C4-2B (cell line): ENCODE results near the gene PTGES3L.
"Not testable (repeated sequence)": the region's sequence is repeated elsewhere in the genome, so short reads cannot be mapped to it uniquely, and the experiment has no call there.

ENCODE experiments used
- H3K27ac ChIP-seq: fragments of 450-650 bp; 2 replicates; pipeline ENCODE4 v1.5.1; 2017
- ZFX ChIP-seq: fragments of 450-650 bp; IDR thresholded peaks from 2 replicates; pipeline ENCODE4 v1.6.1; 2017
- TF ChIP-seq, protein P1 (sequence below): fragments of 450-650 bp; conservative IDR thresholded peaks from 2 replicates; pipeline ENCODE4 v1.5.1; 2017; ENCODE audit warnings: mild to moderate bottlenecking

The PTGES3L gene

DNA sequence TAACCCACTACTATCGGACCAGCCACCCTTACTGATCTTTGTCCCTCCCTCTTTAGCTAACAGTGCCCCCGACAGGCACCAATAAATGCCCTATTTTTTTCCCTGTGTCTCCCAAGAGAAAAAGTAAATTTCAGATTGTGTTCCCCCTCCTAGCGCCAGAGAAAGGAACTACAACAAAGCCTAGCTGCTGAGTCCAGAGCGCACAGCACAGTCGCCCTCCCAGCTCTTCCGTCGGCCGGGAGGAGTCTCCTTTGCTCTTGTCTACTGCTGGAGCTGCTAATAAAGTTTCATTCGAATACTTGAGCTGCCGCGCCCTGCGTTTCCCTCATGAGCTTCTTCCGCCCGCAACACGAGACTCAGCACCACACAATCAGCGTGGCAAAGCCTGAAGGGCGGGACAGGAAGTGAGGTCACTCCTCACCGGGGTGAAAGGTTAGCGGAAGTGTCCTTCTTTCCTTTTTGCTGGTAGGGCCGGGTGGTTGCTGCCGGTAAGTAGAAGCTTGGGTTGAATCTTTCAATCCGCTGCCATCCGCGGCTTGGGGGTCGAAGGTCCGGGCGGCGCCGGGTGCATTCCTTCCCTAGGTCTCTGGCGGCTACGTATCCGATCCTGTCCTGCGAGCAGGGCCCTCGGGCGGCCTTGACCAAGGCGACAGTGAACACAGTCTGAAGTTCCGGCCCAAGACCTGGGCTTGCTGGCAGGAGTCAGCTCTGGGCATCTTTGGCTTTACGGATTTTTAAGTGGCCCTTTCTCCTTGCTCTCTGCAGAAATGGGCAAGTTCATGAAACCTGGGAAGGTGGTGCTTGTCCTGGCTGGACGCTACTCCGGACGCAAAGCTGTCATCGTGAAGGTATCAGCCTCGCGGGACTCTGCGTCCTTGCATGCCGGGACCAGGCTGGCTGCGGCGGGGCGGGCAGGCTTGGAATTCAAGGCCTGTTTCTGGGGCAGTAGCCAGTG, 18.4 kb upstream of the PTGES3L start, which contains the start of gene RPL27:
RPL27 (plus strand) TSS at position 436 of the 955 bp plus-strand sequence; CDS start at position 768, 332 bp downstream.
- H3K27ac ChIP-seq: peak within 1 kb of the TSS; percentile 96
- TF ChIP-seq ZFX: peak; percentile 93
- TF ChIP-seq, protein P1, sequence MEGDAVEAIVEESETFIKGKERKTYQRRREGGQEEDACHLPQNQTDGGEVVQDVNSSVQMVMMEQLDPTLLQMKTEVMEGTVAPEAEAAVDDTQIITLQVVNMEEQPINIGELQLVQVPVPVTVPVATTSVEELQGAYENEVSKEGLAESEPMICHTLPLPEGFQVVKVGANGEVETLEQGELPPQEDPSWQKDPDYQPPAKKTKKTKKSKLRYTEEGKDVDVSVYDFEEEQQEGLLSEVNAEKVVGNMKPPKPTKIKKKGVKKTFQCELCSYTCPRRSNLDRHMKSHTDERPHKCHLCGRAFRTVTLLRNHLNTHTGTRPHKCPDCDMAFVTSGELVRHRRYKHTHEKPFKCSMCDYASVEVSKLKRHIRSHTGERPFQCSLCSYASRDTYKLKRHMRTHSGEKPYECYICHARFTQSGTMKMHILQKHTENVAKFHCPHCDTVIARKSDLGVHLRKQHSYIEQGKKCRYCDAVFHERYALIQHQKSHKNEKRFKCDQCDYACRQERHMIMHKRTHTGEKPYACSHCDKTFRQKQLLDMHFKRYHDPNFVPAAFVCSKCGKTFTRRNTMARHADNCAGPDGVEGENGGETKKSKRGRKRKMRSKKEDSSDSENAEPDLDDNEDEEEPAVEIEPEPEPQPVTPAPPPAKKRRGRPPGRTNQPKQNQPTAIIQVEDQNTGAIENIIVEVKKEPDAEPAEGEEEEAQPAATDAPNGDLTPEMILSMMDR: peak; percentile 93

DNA sequence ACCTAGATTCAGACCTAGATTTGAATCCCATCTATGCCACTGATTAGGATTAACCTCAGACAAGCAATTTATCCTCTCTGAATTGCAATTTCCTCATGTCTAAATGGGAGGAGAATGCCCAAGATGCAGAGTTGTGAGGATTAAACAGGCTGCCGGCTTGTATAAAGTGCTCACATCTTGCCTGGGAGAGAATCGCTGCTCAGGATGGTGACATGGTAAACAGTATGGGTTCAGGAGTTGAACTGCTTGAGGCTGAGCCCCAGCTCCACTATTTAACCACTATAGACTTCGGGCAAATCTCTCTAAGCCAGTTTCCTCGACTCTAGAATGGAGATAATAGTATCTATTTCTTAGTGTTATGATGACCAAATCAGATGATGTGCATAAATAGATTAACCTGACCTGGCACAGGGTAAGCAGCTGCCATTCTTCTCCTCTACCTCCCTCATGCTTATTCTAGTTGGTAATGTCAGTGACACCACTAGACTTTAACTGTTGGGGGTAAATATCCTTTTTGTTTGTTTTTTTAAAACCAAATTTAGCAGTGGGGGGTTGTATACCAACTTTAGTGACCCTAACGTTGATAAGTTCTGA, 17.6 kb upstream of the PTGES3L start:
- TF ChIP-seq, protein P1: no peak
- TF ChIP-seq ZFX: no peak
- peak overlapping the region; percentile 96 for H3K27ac ChIP-seq

DNA sequence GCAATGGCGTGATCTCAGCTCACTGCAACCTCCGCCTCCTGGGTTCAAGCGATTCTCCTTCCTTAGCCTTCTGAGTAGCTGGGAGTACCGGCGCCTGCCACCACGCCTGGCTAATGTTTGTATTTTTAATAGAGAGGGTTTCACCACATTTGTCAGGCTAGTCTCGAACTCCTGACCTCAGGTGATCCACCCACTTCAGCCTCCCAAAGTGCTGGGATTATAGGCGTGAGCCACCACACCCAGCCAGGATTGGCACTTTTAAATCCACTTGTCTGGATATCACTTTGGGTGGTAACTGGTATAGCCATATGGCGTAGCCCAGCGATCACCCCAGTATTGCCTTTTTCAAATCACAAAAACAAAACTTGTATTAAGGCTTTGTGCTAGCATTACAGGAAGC, 14.0 kb upstream of the PTGES3L start:
- H3K27ac ChIP-seq: not testable (repeated sequence)

DNA sequence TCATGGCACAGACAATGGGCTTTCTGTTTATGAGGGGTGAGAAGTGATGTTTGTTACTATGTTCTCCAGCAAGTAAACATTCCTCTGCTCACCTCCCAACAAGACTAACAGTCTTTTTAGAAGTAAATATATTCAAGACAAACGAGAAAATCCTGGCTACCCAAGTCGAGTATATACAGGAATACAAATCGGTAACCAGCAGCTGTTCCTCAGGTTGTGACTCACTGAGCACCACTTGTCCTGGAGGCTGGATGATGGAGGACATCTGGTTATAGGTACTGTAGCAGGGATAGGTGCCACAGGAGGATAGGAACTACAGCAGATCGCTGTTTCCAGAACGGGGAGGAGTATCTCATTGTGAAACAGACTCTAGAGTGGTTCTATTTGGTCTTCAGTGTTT, 13.0 kb upstream of the PTGES3L start:
- TF ChIP-seq, protein P1: no peak
- TF ChIP-seq ZFX: no peak
- no peak overlapping the region for H3K27ac ChIP-seq

DNA sequence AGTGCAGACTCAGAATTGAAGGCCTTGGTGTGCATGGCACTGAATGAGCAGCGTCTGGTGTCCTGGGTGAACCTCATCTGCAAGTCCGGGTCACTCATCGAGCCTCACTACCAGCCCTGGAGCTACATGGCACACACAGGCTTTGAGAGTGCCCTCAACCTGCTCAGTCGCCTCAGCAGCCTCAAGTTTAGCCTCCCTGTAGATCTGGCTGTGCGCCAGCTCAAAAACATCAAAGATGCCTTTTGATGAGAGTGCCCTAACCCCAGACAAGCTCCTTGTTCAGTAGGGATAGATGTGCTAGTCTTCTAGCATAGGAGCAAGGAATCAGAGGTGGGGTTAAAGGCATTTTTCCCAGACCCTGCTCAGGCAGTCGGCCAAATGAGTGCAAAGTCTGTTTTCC, 11.6 kb upstream of the PTGES3L start:
- no peak overlapping the region for H3K27ac ChIP-seq
- TF ChIP-seq, protein P1: no peak

DNA sequence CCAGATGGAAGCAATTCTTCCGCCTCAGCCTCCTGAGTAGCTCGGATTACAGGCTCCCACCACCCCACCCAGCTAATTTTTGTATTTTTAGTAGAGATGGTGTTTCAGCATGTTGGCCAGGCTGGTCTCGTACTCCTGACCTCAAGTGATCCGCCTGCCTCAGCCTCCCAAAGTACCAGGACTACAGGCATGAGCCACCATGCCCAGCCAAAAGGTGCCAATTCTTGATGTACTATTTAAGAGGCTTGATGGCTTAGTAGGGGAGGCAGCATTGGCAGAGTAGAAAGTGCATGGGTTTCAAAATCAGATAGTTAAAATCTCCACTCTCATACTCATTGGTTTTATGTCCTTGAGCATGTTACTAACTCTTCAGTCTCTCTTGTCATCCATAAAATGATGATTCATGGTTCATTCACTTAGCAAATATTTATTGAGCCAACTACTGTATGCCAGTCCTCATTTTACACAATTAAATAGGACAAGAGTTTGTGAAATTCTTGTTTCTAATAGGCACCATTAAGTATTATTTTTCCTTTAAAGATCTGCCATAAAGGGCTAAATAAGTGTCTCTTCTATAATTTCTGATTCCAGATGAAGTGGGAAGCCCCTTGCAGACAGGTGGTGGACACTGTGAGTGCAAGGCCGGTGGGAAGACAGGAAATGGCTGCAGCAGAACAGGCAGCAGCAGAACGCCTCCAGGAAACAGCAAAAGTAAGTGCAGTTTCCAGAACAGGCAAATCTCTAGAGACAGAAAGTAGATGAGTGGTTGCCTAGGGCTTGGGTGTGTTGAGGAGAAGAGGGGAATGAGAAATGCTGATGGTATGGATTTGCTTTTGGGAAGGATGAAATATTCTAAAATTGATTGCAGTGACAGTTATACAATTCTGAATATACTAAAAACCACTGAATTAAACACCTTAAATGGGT, 10.1 kb upstream of the PTGES3L start:
- TF ChIP-seq, protein P1: no peak
- TF ChIP-seq ZFX: no peak
- H3K27ac ChIP-seq: peak overlapping the region; percentile 70

DNA sequence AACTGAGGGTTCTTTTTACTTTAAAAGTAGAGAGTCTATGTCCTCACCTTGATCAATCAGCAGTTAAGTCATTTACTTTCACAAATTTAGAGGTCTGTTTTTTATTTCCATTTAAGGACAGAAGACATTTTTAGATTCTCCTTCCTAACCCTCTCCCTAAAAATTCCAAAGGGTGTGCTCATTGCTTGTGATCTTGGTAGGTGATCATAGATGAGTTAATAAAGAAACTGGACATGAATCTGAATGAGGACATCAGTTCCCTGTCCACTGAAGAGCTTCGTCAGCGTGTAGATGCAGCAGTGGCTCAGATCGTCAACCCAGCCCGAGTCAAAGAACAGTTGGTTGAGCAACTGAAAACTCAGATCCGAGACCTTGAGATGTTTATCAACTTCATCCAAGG, 9.3 kb upstream of the PTGES3L start:
- H3K27ac ChIP-seq: peak overlapping the region; percentile 70
- TF ChIP-seq ZFX: no peak
- TF ChIP-seq, protein P1: no peak
